ENCODE measurements around the gene IGF2R.

Gene IGF2R

DNA sequence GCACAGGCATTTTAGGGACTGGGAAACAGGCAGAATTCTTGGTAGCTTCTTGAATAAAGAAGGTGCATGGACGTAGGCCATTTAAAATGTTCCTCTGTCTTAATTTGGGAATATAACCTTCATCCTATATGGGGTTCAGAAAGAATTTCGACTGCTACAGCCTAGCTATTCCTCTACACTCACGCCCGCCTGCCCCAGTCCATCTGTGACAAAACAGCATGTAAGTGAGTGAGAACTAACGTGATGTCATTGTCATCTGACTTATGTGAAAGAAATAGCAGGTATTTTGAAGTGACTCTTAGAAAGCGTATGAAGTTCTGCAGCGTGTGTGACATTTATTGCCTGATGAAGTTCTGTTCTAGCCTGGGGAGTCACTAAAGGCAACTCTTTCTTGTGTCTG lies 100.6 kb downstream of the IGF2R start:
- TF ChIP-seq, protein P1, sequence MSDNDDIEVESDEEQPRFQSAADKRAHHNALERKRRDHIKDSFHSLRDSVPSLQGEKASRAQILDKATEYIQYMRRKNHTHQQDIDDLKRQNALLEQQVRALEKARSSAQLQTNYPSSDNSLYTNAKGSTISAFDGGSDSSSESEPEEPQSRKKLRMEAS (IDR thresholded peaks at IDR 0.05; ENCODE audit: low read depth, low read length) = no peak
- TF ChIP-seq, protein P2, sequence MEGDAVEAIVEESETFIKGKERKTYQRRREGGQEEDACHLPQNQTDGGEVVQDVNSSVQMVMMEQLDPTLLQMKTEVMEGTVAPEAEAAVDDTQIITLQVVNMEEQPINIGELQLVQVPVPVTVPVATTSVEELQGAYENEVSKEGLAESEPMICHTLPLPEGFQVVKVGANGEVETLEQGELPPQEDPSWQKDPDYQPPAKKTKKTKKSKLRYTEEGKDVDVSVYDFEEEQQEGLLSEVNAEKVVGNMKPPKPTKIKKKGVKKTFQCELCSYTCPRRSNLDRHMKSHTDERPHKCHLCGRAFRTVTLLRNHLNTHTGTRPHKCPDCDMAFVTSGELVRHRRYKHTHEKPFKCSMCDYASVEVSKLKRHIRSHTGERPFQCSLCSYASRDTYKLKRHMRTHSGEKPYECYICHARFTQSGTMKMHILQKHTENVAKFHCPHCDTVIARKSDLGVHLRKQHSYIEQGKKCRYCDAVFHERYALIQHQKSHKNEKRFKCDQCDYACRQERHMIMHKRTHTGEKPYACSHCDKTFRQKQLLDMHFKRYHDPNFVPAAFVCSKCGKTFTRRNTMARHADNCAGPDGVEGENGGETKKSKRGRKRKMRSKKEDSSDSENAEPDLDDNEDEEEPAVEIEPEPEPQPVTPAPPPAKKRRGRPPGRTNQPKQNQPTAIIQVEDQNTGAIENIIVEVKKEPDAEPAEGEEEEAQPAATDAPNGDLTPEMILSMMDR (IDR thresholded peaks at IDR 0.05; ENCODE audit: low read depth, low read length) = no peak
- TF ChIP-seq MYC (IDR thresholded peaks at IDR 0.05; ENCODE audit: low read depth, low read length) = no peak
- no peak for TF ChIP-seq POLR2A (IDR thresholded peaks at IDR 0.05; ENCODE audit: extremely low read depth, insufficient read length)
- no peak for DNase-seq (ENCODE audit: low read depth)
- H3K4me3 ChIP-seq (ENCODE audit: low read depth, low read length) = no peak overlapping the region

DNA sequence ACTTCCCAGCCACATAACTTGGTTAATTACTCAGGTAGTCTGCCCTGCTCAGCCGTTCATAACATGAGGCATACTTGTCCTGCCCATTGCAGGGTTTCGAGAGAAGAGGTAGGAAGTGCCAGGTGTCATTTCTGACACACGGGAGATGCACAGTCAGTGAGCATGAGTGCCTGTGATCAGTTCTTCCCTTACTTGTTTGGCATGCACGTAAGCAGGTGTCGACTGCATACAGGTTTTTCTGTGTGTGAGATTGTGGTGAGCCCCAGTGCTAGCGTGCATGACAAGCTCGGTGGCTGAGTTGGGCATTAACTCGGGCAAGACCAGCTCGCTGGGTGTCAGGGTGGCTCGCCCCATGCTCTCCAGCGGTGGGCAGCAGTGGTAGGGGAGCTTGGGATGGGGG lies 101.5 kb downstream of the IGF2R start:
- no peak for DNase-seq (ENCODE audit: low read depth)
- H3K4me3 ChIP-seq (ENCODE audit: low read depth, low read length) = no peak overlapping the region
- TF ChIP-seq, protein P1 (IDR thresholded peaks at IDR 0.05; ENCODE audit: low read depth, low read length) = no peak
- TF ChIP-seq MYC (IDR thresholded peaks at IDR 0.05; ENCODE audit: low read depth, low read length) (no peak), POLR2A (IDR thresholded peaks at IDR 0.05; ENCODE audit: extremely low read depth, insufficient read length) (no peak)
- TF ChIP-seq, protein P2 (IDR thresholded peaks at IDR 0.05; ENCODE audit: low read depth, low read length) = no peak

DNA sequence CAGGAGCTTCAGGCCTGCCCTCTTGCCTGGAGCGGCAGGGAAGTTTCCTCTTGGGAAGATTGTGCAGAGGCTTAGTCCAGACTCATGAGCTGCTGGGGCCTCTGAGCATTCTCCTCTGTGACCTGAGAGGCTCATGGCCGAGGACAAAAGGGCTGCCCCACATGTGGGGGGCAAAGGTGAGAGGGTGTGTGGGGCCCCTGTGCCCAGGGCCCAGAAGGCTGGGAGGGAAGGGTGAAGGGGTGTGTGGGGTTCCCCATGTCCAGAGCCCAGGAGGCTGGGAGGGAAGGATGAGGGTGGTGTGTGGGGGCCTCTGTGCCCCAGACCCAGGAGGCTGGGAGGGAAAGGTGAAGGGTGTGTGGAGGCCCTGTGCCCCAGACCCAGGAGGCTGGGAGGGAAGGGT lies 101.9 kb downstream of the IGF2R start:
- H3K4me3 ChIP-seq (ENCODE audit: low read depth, low read length) = no peak overlapping the region
- no peak for DNase-seq (ENCODE audit: low read depth)
- TF ChIP-seq MYC (IDR thresholded peaks at IDR 0.05; ENCODE audit: low read depth, low read length) (no peak), POLR2A (IDR thresholded peaks at IDR 0.05; ENCODE audit: extremely low read depth, insufficient read length) (no peak)
- TF ChIP-seq, protein P2 (IDR thresholded peaks at IDR 0.05; ENCODE audit: low read depth, low read length) = no peak
- TF ChIP-seq, protein P1 (IDR thresholded peaks at IDR 0.05; ENCODE audit: low read depth, low read length) = no peak

DNA sequence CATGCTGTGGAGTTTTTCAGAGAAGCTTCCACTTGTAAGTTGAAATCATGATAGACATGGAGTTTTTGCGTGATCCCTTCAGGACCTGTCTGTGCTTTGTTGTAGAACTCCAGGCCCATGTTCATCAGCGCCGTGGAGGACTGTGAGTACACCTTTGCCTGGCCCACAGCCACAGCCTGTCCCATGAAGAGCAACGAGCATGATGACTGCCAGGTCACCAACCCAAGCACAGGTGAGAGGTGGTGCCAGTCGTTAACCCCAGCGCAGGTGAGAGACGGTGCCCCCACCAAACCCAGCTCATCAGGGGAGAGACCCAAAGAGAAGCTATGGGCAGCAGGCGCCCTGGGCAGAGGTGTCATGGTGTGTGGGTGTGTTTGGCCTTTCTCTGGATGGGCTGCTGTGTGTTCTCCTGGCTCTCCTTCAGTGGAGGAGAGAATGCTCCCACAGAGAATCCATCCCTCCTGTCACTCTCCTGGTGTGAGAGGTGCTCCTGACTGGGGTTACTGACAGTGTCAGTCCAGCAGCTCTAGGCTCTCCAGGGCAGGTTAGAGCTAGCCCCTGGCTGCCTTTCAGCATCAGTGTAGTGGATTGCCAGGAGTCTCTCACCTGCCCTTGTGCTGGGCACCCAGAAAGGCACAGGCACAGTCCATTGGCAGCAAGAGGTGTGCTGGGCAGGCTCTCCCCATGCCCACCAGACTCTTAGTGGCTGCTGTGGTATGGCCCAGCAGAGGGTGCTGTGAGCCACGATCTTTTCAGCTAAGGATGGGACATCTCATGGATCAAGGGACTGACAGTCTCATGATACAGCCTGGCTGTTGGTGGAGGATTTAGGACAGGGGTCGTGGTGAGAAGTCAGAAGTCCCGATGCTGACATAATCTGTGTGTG lies 103.2 kb downstream of the IGF2R start:
- peak; percentile 21 for DNase-seq (ENCODE audit: low read depth)
- TF ChIP-seq, protein P1 (IDR thresholded peaks at IDR 0.05; ENCODE audit: low read depth, low read length) = no peak
- TF ChIP-seq, protein P2 (IDR thresholded peaks at IDR 0.05; ENCODE audit: low read depth, low read length) = peak; percentile 29
- H3K4me3 ChIP-seq (ENCODE audit: low read depth, low read length) = no peak overlapping the region

DNA sequence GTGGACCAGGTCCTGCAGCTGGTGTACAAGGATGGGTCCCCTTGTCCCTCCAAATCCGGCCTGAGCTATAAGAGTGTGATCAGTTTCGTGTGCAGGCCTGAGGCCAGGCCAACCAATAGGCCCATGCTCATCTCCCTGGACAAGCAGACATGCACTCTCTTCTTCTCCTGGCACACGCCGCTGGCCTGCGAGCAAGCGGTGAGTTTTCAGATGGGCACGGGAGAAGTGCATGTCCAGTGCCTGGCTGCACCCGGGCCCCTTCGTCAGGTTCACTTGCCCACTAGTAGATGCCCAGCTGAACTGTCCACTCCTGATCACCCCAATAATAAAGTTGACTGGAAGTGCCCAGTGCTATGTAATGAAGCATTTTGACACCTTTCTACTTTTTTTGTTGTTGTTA lies 104.4 kb downstream of the IGF2R start:
- TF ChIP-seq POLR2A (IDR thresholded peaks at IDR 0.05; ENCODE audit: extremely low read depth, insufficient read length) (no peak), MYC (IDR thresholded peaks at IDR 0.05; ENCODE audit: low read depth, low read length) (no peak)
- TF ChIP-seq, protein P2 (IDR thresholded peaks at IDR 0.05; ENCODE audit: low read depth, low read length) = no peak
- TF ChIP-seq, protein P1 (IDR thresholded peaks at IDR 0.05; ENCODE audit: low read depth, low read length) = no peak
- DNase-seq (ENCODE audit: low read depth) = no peak
- no peak overlapping the region for H3K4me3 ChIP-seq (ENCODE audit: low read depth, low read length)
